Right lung (tissue), 10 donors: ENCODE results near the gene EFNB2. TPM values are rescaled to one million over a fixed set of nuclear protein-coding genes. Genes with fewer than 3 reads are reported as not detected.

ENCODE experiments used
- DNase-seq, 2 donors: peaks; one replicate each; pipeline ENCODE4 v3.0.0-alpha.2; 2013
- long read RNA-seq, 8 donors: transcript quantifications; one replicate each; lab custom pipeline, GENCODE V29; 2026
- polyA plus RNA-seq, 5 donors: library from polyadenylated mRNA; unstranded; fragments of 120-200 nt; gene quantifications; one replicate each; pipeline versions ENCODE4 v1.2.1 to v1.2.3, GENCODE V29; 2013; ENCODE audit warnings: inconsistent platforms in 1 of 5, low replicate concordance in 1 of 5; ENCODE audit not compliant: insufficient read length in 5 of 5, insufficient read depth in 1 of 5

EFNB2 gene, protein sequence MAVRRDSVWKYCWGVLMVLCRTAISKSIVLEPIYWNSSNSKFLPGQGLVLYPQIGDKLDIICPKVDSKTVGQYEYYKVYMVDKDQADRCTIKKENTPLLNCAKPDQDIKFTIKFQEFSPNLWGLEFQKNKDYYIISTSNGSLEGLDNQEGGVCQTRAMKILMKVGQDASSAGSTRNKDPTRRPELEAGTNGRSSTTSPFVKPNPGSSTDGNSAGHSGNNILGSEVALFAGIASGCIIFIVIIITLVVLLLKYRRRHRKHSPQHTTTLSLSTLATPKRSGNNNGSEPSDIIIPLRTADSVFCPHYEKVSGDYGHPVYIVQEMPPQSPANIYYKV
- 10 to 100 TPM; 71.0 to 89.7 (median 83.5) TPM for polyA plus RNA-seq
- long read RNA-seq, donor 1, full-length matches to known transcripts = 53 of 60 reads
- long read RNA-seq, donor 1, partial matches to known transcripts = 7 of 60 reads
- long read RNA-seq, donor 1, other reads (novel, unspliced or antisense) = 0 of 60 reads
- long read RNA-seq, donor 2, full-length matches to known transcripts = 21 of 21 reads
- long read RNA-seq, donor 2, partial matches to known transcripts = 0 of 21 reads
- long read RNA-seq, donor 2, other reads (novel, unspliced or antisense) = 0 of 21 reads
- long read RNA-seq, donor 3, full-length matches to known transcripts = 25 of 30 reads
- long read RNA-seq, donor 3, partial matches to known transcripts = 5 of 30 reads
- long read RNA-seq, donor 3, other reads (novel, unspliced or antisense) = 0 of 30 reads
- long read RNA-seq, donor 4, full-length matches to known transcripts = 20 of 28 reads
- long read RNA-seq, donor 4, partial matches to known transcripts = 8 of 28 reads
- long read RNA-seq, donor 4, other reads (novel, unspliced or antisense) = 0 of 28 reads
- long read RNA-seq, donor 5, full-length matches to known transcripts = 27 of 32 reads
- long read RNA-seq, donor 5, partial matches to known transcripts = 5 of 32 reads
- long read RNA-seq, donor 5, other reads (novel, unspliced or antisense) = 0 of 32 reads
- long read RNA-seq, donor 6, full-length matches to known transcripts = 55 of 55 reads
- long read RNA-seq, donor 6, partial matches to known transcripts = 0 of 55 reads
- long read RNA-seq, donor 6, other reads (novel, unspliced or antisense) = 0 of 55 reads
- long read RNA-seq, donor 7, full-length matches to known transcripts = 29 of 29 reads
- long read RNA-seq, donor 7, partial matches to known transcripts = 0 of 29 reads
- long read RNA-seq, donor 7, other reads (novel, unspliced or antisense) = 0 of 29 reads
- long read RNA-seq, donor 8, full-length matches to known transcripts = 15 of 20 reads
- long read RNA-seq, donor 8, partial matches to known transcripts = 5 of 20 reads
- long read RNA-seq, donor 8, other reads (novel, unspliced or antisense) = 0 of 20 reads

DNA sequence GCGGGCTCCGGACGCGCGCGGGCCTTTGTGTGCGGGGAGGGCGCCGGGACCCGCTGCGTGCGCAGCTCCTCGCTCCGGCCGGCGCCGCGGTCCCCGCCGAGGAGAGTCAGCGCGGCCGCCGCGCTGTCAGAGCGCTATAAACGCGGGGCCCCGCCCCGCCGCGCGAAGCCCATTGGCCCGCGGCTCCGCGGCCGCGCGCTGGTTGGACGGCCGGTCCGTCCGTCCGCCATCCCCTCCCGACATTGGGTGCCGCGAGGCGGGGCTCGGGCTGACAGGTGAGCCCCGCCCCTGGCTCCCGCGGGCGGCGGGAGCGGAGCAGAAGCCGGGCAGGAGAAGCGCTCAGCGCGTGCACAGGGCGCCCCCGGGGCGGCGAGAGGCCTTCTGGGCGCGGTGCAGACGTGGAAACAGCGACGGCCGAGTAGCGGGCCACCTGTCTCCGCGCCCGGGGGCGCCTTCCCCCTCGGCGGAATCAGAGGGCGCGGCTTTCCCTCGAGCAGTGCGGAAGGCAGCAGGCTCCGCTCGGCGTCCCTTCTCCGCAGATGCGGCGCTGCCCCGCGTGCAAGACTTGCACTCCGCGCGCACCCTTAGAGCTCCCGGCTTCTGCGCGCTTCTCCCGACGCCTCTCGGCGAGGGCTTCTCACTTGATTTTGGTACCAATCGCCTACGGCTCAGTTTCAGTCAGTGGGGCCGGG, at the start of gene EFNB2:
TSS of gene EFNB2 (minus strand) at position 111 of the 692 bp plus-strand sequence. CDS start 698 bp downstream, outside the sequence.
- DNase-seq = peak; percentile 93 to 94

DNA sequence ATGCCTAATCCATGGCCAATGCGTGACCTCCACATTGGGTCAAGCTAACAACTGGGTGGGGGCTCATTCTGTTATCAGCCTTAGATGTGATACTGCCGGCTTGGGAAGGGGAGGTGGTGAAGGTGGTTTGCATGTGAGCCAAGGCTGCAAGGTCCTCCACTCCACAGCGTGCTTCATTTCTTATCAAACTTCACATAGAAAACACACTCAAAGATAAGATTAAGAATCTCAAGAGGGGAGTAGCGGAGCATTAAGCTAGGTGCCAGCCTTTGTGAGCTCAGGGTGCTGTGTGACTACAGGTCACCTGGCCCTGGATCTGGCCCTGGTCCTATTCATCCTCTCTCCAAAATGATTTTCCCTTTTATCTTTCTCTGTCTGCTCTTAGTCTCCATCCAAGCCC, 45.8 kb upstream of the EFNB2 start:
- no peak for DNase-seq

DNA sequence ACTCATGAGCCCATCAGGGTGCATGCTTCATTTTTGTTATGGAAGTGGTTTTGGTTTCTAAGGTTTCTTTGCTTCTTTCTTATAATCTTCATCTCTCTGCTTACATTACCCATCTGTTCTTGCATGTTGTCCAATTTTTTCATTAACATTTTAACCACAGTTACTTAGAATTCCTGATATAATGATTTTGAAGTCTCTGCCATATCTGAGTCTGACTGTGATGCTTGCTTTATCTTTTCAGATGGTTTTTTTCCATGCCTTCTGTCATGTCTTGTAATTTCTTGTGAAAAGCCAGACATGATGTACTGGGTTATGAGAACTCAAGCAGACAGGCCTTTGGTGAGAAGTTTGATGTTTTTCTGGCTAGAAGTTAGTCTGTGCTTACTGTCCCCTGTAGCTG, 40.4 kb upstream of the EFNB2 start:
- no peak for DNase-seq

DNA sequence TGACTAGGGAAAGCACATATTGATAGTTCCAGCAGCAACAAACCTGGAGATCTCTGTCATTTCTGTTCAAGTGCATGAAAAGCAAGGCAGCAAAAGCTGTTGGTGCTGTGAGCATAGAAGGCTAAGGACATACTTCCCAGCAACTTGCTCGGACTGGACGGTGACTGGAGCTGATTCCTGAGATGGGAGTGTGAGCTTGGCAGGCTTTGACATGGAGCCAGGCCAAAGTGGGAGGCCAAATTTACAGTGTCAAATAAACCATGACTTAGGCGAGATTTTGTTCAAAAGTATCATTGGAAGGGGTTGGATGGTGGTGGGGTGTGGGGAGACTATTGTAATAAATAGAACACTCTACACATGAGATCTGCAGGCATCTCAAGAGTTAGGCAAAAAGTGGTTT, 38.4 kb upstream of the EFNB2 start:
- no peak for DNase-seq

DNA sequence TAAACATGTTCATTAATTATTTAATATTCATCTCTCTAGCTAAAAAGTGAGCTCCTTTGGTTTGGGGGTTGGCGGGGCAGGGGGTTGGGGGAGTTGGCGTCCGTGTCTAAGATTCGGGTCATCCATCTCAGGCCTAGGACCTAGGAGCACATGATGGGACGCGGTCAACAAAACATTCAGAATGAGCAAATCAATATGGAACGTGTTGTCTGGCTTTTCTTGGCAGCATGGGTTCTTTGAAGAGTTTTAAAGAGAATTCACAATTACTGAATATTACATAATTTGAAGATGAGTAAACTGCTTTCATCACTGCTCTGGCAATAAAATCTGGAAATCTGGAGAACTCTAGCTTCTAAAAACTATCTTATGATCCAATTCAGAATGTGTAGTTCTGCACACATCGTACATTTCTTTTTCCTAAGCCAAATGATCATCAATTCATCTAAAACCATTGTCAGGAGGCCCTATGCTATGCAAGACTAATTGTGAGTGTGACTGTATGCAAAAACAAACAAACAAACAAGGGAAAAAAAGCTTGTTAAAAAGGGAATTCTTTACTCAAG, 37.9 kb upstream of the EFNB2 start:
- no peak for DNase-seq

DNA sequence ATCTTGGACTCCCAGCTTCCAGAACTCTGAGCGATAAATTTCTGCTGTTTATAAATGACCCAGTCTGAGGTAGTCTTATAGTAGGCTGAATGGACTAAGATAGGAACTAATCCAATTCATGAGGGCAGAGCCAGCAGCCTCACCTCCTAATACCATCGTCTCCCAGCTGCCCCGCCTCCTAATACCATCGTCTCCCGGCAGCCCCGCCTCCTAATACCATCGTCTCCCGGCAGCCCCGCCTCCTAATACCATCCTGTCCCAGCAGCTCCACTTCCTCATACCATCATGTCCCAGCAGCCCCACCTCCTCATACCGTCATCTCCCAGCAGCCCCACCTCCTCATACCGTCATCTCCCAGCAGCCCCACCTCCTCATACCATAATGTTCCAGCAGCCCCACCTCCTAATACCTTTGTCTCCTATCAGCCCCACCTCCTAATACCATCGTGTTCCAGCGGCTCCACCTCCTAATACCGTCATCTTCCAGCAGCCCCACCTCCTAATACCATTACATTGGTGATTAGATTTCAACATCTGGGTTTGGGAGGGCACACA, 34.9 kb upstream of the EFNB2 start:
- DNase-seq = no peak

DNA sequence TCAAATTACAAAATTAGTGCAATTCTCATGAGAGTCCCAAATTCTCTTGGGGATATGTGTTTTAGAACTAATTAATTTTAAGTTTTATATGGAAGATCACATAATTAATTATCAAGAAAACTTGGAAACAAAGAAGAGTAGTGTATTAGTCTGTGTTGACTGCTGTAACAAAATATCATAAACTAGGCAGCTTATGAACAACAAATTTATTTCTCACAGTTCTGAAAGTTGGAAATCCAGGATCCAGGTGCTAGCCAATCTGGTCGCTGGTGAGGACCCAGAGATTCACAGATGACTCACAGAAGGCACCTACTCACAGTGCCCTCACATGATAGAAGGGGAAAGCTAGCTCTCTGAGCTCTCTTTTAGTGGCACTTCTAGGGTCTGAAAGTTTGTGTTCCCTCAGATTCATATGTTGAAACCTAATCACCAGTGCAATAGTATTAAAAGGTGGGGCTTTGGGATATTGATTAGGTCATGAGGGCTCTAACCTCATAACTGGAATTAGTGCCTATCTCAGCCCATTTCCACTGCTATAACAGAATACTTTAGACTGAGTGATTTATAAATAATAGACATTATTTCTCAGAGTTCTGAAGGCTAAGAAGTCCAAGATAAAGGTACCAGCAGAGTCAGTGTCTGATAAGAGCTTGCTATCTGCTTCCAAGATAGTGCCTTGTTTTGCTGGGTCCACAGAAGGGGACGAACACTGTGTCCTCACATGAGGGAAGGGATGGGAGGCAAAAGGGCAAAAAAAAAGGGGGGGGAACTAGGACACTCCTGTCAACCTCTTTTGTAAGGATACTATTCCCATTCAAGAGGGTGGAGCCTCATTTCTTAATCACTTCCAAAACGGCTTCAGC, 34.0 kb upstream of the EFNB2 start:
- DNase-seq = no peak

DNA sequence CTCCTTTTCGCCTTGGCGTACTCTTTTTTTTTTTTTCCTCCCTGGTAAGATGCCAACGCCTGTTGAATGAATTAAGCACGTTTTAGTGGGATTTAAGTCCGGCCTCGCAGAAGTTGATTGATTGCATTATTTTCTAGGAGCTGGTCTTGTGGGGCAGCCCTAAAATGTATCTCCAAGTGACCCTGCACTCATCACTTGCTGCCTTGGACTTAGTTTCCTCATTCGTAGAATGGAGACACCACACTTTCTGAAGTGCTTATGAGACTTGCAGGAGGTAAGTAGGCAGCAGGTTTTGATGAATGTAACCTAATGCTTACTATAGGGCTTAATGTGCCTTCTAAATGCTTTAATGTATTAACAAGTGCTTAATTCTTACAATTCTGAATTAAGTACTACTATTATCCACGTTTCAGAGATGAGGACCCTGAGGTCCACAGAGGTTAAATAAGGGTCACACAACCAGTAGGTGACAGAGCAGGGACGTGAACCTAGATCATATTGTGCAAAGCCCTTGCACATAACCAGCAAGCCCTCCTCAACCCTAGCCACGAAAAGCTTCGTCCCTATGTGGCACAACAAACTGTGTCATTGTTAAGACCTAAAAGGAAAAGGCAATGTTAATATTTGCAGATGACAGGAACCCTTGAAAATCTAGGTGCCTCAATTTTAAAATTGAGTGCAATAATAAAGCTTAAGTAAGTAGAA, 33.0 kb upstream of the EFNB2 start:
- no peak for DNase-seq

DNA sequence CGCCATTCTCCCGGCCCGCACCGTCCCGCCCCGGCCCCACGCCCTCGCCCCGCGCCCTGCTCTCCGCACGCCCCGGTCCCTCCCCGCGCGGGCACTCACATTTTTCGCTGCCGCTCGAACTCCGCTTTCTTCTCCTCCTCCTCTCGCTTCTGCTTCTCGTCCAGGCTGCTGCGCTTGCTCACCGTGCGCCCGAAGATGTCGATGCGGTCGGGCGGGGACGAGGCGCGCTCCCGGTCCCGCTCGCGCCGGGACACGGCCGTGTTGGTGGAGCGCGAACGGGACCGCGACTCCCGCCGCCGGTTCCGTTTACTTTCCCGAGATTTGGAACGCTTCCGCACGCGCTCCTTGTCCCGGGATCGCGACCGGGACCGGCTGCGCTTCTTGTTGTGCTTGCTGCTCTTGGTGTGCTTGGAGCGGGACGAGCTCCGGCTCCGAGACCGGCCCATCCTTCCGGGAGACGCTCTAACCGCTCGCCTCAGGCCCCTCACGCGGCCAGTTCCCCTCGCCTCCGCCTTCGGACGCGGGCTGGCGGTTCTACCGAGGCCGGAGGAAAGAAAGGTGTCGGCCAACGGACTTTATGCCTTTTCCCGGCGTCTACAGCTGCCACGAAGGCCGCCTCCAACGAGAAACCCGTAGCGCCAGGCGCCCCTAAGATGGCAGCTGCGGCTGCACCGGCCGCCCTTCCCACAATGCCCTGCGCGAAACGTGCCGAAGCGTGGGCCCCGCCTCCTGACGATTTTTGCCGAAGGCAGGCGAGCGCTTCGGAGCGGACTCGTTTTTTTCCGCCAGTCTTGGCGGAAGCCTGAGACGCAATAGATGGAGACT, 32.2 kb upstream of the EFNB2 start, which contains the start of gene ARGLU1:
TSS of gene ARGLU1 (minus strand) at position 664 of the 825 bp plus-strand sequence. CDS start at position 446, 218 bp downstream.
- peak; percentile 95 for DNase-seq

DNA sequence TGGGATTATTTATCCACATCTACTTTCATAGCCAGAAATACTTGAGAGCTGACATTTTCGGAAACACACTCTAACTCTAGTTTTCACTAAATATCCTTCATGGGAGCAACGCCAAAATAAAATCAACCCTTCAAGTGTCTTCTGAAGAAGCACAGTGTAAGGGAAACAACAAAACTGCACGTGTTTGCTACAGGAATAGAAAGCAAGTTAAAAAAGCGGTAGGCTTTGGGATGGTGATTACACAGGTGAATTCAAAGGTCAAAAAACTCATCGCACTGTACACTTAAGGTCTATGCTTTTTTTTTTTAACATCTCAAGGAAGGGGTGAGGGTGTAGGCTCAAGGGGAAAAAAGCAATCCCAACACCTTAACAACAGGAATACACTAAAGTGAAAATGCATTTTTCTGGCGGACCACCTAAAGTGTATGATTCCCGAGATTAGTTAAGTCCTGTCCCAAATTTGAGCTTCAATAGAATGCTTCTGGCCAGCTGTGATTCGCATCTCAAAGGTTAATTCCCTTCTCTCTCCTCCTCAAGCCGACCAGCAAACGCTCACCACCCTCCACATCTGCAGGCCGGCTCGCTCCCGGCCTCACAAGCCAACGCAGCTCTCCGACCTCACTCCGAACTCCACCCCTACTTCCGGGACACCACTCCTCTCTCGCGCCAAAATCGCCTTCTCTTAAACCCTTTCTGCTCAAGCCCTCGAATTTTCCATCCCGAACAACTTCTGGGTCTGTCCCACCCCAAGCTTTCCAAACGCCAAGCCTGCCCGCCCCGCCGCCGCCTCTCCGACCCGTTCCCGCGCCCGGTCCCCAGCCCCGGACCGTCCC, 31.4 kb upstream of the EFNB2 start:
- peak in 1 of 2 donors; percentile 40 for DNase-seq

DNA sequence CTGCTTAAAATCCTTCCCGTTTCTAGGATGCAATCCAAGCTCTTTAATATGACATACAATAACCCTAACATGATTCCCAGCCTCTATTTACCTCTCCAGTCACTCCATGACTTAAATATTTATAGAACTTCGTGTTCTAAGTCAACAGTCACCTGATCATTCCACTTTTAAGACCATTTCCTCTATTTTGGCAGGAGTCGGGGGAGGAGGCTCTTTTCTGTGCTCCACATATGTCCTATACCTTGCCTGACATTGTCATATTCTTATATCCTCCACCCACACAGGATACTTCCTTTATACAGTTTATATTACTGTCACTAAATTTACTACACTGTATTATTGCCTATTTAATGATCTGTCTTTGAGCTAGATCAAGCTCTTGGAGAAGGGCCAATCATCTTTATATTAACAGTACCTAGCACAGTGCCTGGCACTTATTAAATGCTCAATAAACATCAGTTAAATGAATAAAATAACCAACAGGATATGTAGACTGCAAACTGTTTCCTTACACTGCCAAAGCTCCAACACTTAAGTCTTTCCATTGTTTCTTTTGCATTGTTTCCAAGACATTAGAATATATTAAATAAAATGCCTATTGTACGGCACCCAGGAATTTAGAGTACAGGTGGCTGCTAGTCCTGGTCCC, 29.8 kb upstream of the EFNB2 start:
- DNase-seq = no peak

DNA sequence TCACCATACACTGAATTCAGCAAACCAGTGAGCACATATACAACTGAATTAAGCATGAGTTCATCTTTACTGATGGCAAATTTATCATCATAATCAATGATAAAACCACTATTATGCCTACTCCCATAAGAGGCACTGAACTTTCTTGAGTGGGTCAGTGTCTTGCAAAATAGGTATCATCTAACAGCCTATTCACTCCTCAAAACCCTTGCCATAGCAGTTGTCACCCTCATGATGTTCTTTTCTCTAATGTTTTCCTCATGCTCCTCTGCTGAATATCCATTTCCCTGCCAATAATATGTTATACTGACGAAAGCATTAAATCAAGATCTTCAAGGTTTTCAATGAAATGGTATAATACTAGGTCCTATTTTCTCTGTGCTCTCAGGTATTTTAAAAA, 26.8 kb upstream of the EFNB2 start:
- DNase-seq = no peak

DNA sequence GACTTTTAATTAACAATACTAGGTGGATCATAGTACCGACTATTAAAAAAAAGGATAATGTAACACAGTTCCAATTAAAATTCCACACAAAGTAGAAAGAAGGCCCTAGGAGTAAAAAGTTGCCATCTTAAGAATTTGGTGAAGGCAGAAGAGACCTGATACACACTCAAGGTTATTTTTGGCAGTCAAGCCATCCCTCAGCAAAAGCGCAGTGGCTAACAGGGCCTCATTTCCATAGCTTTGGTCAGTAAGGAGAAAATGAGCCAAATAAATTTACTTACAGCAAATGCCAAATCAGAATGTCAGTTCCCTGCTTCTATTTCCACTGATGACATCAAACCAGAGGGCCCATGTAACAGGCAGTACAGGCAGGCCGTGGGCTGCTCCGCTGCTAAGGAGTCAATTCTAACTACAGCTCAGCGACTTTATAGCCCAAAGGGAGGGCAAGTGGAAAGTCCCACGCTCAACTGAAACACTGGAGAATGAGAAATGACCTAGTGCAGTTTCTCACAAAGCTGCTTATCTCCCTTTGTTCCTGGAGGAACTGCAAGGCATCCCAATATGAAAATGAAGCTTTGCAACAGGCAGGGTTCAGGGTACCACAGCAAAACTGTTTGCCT, 26.2 kb upstream of the EFNB2 start:
- DNase-seq = no peak

DNA sequence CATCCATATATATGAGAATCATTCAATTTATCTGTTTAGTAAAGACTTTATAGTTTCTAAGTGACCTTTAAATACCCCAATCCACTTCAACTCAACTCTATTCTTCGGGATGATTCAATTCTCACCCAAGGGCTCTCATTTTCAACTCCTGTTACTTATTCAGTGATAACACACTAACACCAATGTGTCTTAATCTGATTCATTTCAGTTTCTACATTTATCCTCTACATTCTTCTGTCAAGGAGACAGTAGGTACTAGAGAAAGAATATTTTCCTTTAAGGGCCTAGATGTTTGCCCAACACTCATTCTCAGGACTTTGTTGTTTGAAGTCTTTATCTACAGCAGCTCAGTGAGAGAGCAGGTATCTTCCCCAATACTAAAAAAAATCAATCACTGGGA, 25.4 kb upstream of the EFNB2 start:
- DNase-seq = no peak

DNA sequence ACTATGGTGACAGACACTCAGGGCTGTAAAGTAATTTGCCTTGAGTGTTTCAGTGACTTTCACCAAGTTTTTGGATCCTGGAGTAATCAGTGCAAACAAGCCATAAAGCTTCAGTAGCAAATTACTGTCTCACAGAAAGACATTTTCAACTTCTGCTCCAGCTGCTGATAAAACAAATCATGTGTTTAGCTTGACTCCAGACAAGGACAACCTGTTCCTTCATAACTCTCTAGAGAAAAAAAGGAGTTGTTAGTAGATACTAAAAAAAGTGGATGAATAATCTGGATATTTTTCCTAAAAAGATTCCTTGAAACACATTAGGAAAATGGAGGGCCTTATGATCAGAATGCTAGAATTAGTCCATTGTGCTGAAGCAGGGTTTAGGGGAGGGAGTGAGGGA, 23.1 kb upstream of the EFNB2 start:
- no peak for DNase-seq
